HG03159 (cell line): ENCODE results near the gene OR51B5.
"Not testable (repeated sequence)": the region's sequence is repeated elsewhere in the genome, so short reads cannot be mapped to it uniquely, and the experiment has no call there.

ENCODE experiments used
- ATAC-seq: cut with Tn5 transposase; IDR thresholded peaks from one replicate; pipeline ENCODE4 v1.9.1; 2021; ENCODE audit warnings: mild to moderate bottlenecking, moderate library complexity; ENCODE audit not compliant: unreplicated experiment

The OR51B5 gene, protein sequence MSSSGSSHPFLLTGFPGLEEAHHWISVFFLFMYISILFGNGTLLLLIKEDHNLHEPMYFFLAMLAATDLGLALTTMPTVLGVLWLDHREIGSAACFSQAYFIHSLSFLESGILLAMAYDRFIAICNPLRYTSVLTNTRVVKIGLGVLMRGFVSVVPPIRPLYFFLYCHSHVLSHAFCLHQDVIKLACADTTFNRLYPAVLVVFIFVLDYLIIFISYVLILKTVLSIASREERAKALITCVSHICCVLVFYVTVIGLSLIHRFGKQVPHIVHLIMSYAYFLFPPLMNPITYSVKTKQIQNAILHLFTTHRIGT

DNA sequence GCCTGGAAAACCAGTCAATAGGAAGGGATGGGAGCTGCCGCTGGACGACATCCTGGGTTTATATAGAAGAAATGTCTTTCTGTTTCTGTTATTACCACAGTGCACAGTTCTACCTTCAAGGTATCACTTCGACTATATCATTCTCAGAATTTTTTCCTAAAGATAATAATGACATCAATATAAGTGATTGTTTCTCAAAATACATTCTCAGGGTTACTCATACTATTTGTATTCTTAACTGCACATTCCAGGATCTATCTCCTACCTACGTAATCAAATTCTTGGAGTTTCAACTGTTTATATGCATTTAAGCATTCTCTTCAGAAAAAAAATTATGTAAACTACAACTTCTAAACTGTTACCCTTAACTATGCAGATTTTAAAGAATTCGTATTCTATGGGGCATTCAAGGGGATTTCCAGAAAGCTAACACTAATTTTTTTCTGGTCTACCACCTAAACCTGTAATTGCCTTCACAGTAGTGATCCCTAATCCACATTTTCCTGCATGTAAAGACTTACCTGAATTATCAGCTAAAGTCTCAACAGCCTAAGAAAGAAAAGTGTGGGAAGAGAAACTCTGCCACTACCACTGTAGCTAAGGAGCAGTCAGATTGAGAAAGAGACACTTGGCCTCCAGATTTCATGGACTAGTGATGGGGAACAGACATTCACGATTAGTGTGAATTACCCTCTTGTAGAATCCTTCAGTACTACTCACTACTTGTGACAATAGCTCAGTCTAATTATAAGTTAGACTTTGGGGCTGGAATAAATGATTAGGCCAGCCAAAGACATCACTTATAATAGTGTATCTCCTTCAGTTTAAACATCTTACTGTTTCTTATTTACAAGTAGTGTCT, at the start of gene OR51B5:
Gene OR51B5, minus strand, starts transcription at position 51 of the 862 bp plus-strand sequence. Its CDS starts 0 bp downstream, at position 51.
- no peak for ATAC-seq

DNA sequence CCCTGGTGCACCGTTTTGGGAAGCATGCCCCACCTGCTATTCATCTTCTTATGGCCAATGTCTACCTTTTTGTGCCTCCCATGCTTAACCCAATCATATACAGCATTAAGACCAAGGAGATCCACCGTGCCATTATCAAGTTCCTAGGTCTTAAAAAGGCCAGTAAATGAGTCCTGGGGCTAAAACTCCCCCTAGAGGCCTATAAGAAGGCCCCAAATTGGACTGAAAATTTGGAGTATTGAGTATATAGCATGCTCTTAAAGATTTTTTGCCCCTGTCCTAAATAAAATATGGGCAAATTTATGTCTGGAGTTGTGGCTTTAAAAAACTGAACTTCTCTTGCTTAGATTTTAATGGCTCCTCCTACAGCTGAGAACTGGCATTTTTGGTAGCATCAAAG, 46.9 kb upstream of the OR51B5 start:
- ATAC-seq = no peak

DNA sequence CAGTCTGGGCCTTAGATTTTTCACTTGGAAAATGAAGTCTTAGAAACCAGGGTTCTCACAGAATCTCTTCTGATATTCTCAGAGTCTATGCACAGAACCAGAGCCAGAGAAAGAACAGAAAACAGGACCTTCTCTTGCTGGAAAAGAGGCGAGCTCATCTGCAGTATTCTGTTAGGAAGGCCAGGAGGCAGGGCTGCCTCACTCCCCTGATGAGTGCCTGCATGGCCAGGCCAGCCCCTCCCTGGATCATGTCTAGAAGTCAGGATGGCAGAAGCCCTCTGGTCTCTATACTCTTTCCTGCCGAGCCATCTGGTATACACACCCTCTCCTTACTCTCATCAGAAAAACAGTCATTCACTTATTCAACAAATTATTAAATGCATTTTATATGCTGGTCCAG, 41.0 kb upstream of the OR51B5 start:
- no peak for ATAC-seq

DNA sequence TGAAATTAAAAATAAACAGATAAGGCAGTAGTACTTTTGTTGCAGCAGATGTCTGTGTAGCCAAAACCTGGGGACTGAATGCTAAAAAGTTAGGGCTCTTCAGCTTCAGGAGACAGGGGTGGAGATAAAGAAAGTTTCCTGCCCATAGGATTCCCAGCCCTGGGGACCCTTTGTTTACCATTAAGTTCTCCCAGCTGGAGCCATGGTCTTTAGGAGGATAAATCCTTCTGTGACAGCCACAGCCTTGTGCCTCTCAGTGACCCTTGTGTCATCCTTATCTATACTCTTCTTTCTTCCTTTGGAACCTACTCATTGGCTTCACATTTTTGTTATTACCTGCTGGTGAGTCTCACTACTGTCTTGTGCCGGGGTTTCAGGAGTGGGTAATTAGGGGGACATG, 40.3 kb upstream of the OR51B5 start, which contains the start of gene OR51M1:
Gene OR51M1, plus strand, starts transcription at position 237 of the 400 bp plus-strand sequence. CDS start 5,587 bp downstream, outside the sequence.
- no peak for ATAC-seq

DNA sequence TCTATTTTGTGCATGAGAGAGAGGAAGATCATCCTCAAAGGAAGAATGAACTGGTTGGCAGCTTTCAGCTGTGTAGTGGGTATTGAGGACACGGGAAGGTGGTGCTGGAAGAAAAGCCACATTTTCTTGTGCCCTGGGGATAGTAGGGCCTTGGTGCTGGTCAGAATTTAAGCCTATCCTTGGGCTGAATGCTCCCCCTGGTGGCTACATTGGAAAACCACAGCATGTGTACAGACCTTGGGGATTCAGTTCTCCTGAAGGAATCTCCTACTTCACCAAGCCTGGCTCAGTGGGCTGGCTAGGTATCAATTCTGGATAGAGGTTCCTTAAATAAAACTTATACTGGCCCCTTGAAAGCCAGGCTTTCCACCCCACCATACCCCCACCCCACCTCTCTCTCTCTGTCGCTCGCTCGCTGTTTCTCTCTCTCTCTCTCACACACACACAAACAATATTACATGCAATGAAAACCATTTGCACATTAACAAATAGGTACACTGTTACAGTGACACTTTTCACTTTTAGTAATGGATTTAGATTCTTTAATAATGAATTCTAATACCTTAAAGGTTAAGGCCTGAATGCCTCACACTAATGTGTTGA, 37.5 kb upstream of the OR51B5 start:
- ATAC-seq = peak; percentile 95

DNA sequence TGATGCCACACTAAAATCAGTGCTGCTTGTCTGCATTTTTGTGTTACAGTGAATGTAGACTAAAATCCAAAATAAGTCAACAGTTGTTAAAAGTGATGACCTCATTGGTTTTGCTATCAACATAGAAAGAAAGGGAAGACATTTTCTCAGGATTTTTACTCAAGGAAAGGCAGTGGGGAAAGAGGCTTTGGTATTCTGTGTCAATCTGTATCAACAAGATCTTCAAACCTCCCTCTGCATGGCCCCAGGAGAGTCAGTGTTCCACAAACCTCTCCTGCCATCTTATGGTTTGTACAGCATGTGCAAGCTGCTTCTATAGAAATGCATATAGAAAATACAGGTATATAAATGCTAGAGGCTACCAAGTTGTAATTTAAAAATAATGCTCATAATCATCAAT, 26.5 kb upstream of the OR51B5 start:
- ATAC-seq = peak; percentile 72

DNA sequence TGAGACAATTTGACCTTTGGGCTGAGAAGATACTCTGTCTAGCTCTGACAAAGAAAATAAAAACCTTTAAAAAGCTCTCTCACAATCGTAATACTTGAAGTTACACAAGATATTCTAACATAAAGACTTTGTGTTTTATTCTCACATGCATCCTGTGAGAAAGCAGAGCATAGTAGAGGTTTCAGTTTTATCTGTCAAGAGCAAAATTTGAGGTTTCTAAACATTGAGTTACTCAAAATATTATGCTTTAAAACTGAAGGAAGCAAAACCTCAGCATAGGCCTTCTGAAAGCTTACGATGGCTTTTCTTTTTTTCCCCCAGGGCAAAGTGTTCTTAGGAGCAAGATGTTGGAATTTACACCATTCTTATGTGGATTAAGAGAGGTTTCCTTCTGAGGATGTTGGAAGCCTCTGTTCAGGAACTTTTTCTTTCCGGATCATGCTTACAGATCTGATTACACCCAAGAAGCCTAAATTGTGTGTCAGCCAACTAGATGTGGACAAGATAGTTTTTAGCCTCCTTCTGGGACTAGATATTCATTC, 25.2 kb upstream of the OR51B5 start:
- peak; percentile 46 for ATAC-seq

DNA sequence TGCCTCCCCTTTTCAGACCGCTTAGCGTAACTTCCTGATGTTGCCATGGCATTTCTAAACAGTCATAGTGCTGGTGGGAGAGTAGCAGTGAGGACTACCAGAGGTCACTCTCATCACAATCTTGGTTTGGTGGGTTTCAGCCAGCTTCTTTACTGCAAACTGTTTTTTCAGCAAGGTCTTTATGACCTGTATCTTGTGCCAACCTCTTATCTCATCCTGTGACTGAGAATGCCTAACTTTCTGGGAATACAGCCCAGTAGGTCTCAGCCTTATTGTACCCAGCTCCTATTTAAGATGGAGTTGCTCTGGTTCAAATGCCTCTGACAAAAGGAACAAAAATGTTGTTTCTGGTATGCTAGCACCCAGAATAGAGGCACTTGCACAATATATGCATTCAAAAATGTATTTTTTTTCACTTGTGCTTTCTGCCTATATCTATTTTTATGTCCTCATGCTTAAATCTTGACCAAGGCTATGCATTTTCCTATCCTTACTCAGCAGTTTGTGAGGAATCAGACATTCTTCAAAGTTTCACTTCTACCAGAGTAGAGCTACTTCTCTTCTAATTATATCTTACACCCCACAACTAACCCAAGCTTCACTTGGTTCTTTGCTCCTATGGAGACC, 24.2 kb upstream of the OR51B5 start:
- no peak for ATAC-seq

DNA sequence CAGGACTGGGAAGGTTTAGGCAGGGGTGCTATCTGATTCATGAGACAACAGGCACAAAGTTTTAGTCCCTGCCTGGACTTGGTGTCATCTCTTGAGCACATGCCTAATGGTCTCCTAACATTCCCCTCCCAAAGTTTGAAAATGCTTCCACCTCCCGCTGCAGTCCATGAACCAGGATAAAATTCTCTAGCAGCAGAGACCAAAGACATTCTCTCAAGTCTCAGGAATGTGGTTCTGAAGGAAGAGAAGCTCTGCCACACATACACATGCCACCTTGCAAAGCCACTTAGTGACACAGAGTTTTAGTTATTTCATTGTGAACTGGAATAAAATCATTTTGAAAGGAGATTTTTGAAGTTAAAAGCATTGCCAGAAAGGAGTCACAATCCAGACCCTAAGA, 23.5 kb upstream of the OR51B5 start:
- ATAC-seq = no peak

DNA sequence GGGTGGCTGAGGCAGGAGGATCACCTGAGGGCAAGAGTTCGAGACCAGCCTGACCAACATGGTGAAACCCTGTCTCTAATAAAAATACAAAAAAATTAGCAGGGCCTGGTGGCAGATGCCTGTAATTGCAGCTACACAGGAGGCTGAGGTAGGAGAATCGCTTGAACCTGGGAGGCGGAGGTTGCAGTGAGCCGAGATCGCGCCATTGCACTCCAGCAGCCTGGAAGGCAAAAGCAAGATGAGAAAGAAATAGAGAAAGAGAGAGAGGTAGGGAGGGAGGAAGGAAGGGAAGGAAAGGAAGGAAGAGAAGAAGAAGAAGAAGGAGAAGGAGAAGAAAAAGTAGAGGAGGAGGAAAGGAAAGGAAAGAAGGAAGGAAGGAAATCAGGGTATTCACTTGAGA, 23.0 kb upstream of the OR51B5 start:
- not testable (repeated sequence) for ATAC-seq

DNA sequence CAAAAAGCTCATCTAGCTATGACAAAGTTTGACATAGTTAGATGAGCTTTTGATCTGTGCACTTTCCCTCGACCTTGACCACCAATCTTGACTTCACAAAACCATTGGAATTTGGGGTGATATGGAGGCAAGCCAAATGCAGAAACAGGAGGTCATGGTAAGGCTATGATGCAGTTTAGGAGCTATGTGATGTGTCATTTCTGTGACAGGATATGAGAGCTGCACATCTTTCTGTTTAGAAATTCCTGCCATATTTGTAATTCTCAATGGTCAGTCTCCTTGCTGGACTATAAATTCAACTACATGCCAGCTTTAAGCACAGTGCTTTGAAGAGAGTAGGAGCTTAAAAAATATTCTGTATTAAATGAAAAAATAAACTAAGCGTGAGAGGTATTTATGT, 20.9 kb upstream of the OR51B5 start:
- no peak for ATAC-seq

DNA sequence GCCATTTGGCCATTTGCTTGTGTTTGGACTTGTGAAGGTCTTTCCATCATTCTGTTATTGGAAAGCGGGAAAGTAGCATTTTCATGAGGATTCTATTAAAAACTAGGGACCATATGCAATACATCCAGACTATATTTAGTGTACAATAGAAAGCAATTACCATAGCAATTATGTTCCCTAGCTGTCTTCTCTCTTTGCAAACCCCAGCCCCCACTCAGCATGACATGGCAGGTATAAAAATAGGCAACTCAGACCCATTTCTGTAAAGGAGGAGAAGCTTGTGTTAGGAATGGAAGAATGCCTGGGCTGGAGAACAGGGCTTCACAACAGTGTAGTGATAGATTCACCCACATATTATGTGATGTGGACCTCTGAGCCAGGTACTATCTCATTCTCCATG, 20.4 kb upstream of the OR51B5 start:
- ATAC-seq = no peak

DNA sequence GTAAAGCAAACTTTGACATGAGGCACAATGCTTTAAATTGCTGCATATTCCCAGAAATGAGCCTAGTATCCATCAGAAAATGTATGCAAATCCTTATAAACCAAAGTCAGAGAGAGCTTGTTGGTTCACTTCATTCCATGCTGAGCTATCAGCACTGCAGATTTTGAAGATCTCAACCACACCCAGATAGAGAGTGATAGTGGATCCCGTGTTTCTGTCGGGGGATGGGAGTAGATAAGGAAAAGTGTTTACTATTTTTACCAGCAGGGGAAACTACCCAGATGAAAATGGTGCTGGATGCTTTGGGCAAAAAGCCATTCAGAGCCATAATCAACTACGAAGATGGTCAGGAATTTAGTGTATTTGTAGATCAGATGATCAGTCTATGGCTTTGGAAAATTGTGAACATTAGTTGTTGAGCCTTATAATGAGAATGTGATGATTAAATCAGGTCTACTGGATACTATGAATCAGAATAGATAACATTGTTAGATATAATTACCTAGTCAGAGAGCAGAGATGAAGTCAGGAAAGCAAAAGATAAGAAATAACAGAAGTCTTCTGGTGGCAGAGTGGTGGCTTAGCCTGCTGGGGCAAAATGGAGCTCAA, 18.8 kb upstream of the OR51B5 start:
- no peak for ATAC-seq

DNA sequence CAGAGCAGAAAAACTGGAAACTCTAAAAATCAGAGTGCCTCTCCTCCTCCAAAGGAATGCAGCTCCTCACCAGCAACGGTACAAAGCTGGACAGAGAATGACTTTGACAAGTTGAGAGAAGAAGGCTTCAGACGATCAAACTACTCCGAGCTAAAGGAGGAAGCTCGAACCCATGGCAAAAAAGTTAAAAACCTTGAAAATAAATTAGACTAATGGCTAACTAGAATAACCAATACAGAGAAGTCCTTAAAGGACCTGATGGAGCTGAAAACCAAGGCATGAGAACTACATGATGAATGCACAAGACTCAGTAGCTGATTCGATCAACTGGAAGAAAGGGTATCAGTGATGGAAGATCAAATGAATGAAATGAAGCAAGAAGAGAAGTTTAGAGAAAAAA, 12.7 kb upstream of the OR51B5 start:
- not testable (repeated sequence) for ATAC-seq

DNA sequence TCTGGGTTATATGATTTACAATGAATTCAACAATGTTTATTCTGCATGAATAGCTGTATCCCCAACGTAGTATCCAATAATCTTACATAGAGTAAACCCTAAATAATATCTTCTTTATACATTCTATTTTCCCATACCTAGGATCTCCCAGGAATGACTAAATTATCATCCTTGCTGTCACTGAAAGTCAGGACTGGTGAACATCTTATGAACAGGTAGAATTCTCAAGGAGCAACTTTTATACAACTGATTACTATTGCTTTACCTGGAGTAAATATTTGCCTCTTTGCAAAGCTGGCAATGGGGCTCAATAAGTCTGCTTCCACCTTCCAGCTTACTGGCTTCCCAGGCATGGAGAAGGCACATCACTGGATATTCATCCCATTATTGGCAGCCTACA, 7.9 kb upstream of the OR51B5 start, which contains the start of gene OR51B6:
Gene OR51B6, plus strand, starts transcription at position 301 of the 400 bp plus-strand sequence. Its CDS starts 0 bp downstream, at position 301.
- no peak for ATAC-seq

DNA sequence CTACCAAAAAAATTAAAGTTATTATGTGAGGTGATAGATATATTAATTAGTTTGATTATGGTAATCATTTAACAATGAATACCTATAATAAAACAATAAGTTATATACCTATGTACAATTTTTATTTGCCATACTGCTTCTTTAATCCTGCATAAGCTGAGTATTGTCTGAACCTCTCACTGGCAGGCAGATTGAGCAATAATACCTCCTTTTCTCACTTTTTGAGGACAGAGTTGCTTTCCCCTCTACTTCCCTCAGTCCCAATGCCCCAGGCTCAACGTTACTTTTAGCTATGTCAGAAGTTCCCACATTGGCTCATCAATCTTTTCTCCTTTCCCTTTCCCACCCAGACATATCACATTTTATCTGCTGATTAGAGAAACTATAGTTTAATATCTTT, 6.2 kb upstream of the OR51B5 start:
- no peak for ATAC-seq

DNA sequence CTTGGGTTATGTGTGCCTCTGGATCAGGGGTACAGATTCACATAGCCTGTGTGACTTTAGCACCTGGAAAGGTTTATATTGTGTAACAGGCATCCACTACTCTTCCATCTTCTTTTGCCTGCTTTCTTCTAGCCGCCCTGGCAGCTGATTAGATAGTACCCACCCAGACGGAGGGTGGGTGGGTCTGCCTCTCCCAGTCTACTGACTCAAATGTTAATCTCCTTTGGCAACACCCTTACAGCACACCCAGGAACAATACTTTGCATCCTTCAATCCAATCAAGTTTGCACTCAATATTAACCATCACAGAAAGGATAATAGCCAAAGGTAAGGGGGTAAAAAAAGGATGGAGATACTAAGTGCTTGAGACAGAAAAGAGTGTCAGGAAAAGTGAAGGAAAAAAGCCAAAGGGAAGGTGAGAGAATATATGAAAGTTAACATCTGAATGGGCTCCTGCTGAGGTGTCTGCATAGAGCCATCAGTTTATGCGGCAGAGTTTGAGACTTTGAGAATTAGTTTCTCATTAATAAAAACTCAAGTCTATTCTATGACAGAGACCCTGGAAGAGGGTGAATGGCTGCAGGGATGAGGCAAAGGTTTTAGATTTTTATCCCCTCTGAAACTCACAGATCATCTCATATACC, 5.3 kb upstream of the OR51B5 start:
- no peak for ATAC-seq

DNA sequence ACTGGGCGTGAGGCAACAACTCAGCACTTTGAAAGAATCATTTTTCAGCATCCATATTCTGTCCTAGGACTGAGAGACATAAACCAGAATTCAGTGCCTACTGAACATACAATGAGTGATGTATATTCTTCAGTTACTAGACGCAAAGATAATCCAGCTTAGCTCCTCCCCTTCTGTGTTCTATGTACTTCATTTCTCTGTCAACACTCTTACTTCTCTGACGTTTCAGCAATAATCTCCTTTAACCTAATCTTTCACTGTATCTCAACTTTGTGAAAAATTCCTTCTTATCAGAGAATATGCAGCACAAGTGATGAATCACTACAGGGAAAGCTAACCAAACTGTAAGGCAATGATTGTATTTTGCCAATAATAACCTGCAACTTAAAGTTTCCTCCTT, 2.5 kb upstream of the OR51B5 start:
- ATAC-seq = no peak

DNA sequence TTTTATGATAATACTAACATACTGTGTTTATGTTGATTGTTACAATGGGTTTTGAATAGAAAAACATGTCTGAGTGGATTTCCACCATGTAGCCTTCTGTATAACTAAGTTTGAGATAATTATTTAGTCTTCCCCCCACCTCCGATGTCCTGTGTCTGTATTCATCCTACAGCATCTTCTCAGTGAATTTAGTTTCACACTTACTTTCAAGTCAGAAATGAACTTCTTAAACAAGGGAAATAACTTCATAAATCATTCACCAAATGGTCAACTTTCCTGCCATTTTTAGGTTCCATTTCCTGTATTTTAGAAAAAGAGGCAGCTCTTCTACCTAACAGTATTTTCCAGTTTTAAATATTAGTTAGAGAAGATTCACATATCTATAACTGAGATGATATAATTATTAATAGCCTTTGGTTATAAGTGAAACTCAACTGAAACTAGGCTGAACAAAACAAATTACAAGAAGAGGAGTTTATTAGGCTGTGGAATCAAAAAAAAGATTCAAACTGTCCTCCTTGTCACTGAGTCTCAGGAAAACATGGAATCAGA, 3.5 kb downstream of the OR51B5 start:
- ATAC-seq = peak; percentile 73

DNA sequence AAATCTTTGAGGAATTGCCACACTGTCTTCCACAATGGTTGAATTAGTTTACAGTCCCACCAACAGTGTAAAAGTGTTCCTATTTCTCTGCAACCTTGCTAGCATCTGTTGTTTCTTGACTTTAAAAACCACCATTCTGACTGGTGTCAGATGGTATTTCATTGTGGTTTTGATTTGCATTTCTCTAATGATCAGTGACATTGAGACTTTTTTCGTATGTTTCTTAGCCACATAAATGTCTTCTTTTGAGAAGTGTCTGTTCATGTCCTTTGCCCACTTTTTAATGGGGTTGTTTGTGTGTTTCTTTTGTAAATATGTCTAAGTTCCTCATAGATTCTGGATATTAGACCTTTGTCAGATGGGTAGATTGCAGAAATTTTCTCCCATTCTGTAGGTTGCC, 6.1 kb downstream of the OR51B5 start:
- not testable (repeated sequence) for ATAC-seq
